Uterus (tissue), 4 donors: ENCODE data around the gene LARP1. TPM values are rescaled to one million over a fixed set of nuclear protein-coding genes. Genes with fewer than 3 reads are reported as not detected.

Experiments used
- DNase-seq, 2 donors: peaks; one replicate each; pipeline ENCODE4 v3.0.0-alpha.2; 2019 to 2020
- H3K27ac ChIP-seq, 2 donors: fragments of 200-600 bp; sonication (generic); 1 replicate in 1 of 2; 2 replicates in 1 of 2; pipeline ENCODE4 v1.5.1; 2016 to 2018
- H3K27me3 ChIP-seq, 2 donors: fragments of 200-600 bp; sonication (generic); one replicate each; pipeline ENCODE4 v1.5.1; 2018 to 2019; ENCODE audit warnings: control low read depth in 1 of 2
- H3K36me3 ChIP-seq, 2 donors: fragments of 200-600 bp; sonication (generic); one replicate each; pipeline ENCODE4 v1.5.1; 2019; ENCODE audit warnings: control low read depth in 1 of 2
- H3K4me1 ChIP-seq, 2 donors: fragments of 200-600 bp; sonication (generic); one replicate each; pipeline ENCODE4 v1.5.1; 2018 to 2019; ENCODE audit warnings: control low read depth in 1 of 2
- H3K4me3 ChIP-seq, 2 donors: fragments of 200-600 bp; sonication (generic); 1 replicate in 1 of 2; 2 replicates in 1 of 2; pipeline ENCODE4 v1.5.1; 2018 to 2019; ENCODE audit warnings: mild to moderate bottlenecking in 1 of 2
- H3K9me3 ChIP-seq, 2 donors: fragments of 200-600 bp; sonication (generic); one replicate each; pipeline ENCODE4 v1.5.1; 2019; ENCODE audit warnings: control low read depth in 1 of 2
- CTCF ChIP-seq, 4 experiments: fragments of 200-600 bp in 2 of 4; fragments of 450-650 bp in 2 of 4; sonication (generic) in 2 of 4; IDR thresholded peaks; one replicate each; pipeline ENCODE4 v1.5.1; 2016 to 2019; ENCODE audit warnings: antibody characterized with exemption in 4 of 4, mild to moderate bottlenecking in 2 of 4, moderate library complexity in 1 of 4
- POLR2A ChIP-seq, 2 donors: fragments of 450-650 bp; IDR thresholded peaks; one replicate each; pipeline ENCODE4 v1.6.1; 2016; ENCODE audit warnings: antibody characterized with exemption in 2 of 2, mild to moderate bottlenecking in 1 of 2, moderate library complexity in 1 of 2
- intact Hi-C: fragments of 100-400 bp; cut with DNase I; formaldehyde crosslinking; loops from one replicate; pipeline ENCODE4 v1.15.1; 2023; ENCODE audit warnings: low total_unique reads
- total RNA-seq, 4 donors: library from RNA; depleted of rRNA in 3 of 4; stranded (reverse); fragments of >200 nt in 3 of 4; gene quantifications; one replicate each; pipeline versions ENCODE4 v1.1.0 to v1.2.4, GENCODE V29; 2014 to 2023
- donor health status: DM: yes; HTN: yes; CAD: no.

LARP1 gene
- total RNA-seq, 4 donors from 2014 or later, result 33.3 to 202 (median 47.1) TPM

DNA sequence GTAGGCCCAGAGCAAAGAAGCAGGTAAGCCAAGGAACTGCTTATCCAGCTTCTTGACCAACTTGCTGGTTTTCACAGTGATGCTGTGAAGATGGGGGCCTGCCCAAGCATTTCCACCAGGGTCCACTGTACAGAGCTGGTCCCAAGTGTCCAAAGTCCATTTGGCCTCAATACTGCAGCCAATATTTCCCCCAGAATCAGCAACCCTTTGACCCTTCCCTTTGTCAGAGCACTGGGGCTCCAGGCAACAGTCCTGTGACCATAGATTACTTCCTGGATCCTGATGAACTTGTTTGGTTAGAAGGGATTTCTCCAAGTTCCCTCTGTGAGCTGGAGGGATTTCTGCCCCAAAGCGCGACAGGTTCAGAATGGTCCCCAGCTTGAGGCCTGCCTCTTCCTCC is 68.9 kb downstream of the LARP1 start:
- DNase-seq, result no peak
- H3K9me3 ChIP-seq, result no peaks in the 10 kb centered on the region
- no peaks in the 10 kb centered on the region for H3K27me3 ChIP-seq
- H3K36me3 ChIP-seq, result no peaks in the 10 kb centered on the region
- no peaks in the 10 kb centered on the region for H3K4me1 ChIP-seq
- no peak overlapping the region for H3K4me3 ChIP-seq
- intact Hi-C loops, result no loop called here
- TF ChIP-seq CTCF (IDR thresholded peaks at IDR 0.05), result no peak
- no peak for TF ChIP-seq POLR2A (IDR thresholded peaks at IDR 0.05)
- no peak overlapping the region for H3K27ac ChIP-seq

DNA sequence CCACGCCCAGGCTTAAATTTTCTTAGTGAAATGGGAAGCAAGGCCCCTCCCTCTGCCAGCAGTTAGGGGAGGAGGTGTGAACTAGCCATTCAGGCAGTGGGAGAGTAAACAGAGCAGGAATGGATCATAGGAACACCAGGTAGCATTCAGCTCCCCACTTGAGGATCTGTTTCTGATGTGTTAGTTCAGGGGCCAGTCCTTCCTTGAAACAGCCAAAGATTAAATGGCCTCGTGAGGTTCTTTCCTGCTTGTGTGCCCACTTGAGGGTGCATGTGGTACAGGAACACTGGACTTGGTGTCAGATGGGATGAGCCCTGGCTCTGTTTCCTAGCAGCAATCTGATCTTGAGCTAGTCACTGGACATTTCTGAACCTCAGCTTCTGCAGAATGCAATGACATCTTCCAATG is 74.0 kb downstream of the LARP1 start:
- H3K36me3 ChIP-seq, result no peaks in the 10 kb centered on the region
- intact Hi-C loops, result no loop called here

DNA sequence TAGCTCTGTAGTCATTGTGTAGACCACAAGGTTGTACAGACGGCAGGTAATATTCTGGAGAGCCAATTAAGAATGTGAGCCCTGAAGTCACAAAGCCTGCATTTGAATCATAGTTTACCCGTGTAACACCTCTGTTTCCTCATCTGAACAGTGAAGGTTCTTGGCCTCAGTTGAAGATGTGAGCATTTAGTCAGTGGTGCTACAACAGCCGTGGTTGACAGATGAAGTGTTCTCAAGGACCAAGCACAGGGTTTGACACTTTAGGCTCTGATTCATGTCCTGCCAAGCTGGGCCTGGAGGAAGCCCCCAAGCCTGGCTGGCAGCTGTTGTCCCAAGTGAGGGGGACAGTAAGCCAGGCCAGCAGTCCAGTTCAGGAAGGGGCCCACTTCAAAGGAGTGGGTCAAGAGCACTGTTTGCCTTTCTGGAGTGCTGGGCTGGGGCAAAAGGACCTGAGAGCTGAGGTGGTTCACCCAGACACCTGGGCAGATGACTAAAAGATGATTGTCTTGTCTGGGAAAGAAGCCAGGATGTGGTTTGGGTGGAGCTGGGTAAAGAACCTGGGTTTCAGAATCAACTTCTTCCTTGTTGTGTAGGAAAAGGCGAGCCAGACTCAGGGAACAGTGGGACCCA is 74.5 kb downstream of the LARP1 start:
- H3K4me3 ChIP-seq, result no peak overlapping the region
- no peaks in the 10 kb centered on the region for H3K4me1 ChIP-seq
- TF ChIP-seq POLR2A (IDR thresholded peaks at IDR 0.05), result no peak
- no peak for TF ChIP-seq CTCF (IDR thresholded peaks at IDR 0.05)
- no peak for DNase-seq
- intact Hi-C loops, result no loop called here
- H3K27me3 ChIP-seq, result no peaks in the 10 kb centered on the region
- H3K27ac ChIP-seq, result no peak overlapping the region
- no peaks in the 10 kb centered on the region for H3K9me3 ChIP-seq
- H3K36me3 ChIP-seq, result no peaks in the 10 kb centered on the region

More for the DNA sequence above, 74.0 kb downstream of the LARP1 start:
- Histone ChIP-seq H3K4me1 (no peaks in the 10 kb centered on the region), H3K27me3 (no peaks in the 10 kb centered on the region), H3K9me3 (no peaks in the 10 kb centered on the region), H3K4me3 (no peak overlapping the region), H3K27ac (no peak overlapping the region)
- TF ChIP-seq CTCF (IDR thresholded peaks at IDR 0.05) (no peak), POLR2A (IDR thresholded peaks at IDR 0.05) (no peak)
- DNase-seq, result no peak

DNA sequence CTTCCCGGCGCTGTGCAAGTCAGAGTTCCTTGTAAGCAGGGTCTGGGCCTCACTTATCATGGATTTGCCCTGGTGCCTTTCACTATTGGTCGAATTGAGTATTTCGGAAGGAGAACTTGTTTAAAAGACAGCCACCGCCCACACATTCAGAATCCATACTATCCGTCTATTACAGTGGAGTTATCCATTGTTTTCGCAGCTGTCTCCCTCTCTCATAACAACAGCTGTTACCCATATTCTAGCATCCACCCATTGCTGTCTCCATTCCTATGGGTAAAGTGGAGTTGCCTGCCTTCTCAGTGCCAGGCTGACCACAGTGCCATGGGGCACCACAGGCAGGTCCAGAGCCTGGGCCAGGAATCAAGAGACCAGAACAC is 75.0 kb downstream of the LARP1 start:
- Histone ChIP-seq H3K36me3 (no peaks in the 10 kb centered on the region), H3K4me3 (no peak overlapping the region), H3K27me3 (no peaks in the 10 kb centered on the region), H3K27ac (no peak overlapping the region), H3K9me3 (no peaks in the 10 kb centered on the region), H3K4me1 (no peaks in the 10 kb centered on the region)
- intact Hi-C loops, result no loop called here
- TF ChIP-seq POLR2A (IDR thresholded peaks at IDR 0.05), result no peak
- TF ChIP-seq CTCF (IDR thresholded peaks at IDR 0.05), result no peak
- DNase-seq, result no peak

DNA sequence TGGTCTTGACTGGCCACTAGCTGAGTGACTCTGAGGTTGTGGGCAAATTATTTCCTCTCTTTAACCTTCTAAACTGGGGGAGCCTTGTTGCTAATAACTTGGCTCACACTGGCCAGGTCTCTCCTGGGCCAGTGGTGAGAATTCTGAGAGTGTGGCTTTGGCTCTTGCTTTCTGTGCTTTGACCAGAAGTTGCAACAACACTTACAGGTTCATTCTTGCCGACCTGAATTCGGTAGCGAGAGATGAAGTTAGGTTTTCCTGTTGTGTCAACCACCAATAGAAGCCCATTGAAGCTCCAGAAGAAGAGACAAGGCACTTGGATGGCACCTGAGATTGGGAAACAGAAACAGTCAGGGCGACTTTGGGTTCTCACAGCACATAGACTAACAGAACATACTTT is 75.4 kb downstream of the LARP1 start:
- Histone ChIP-seq H3K27me3 (no peaks in the 10 kb centered on the region), H3K27ac (no peak overlapping the region), H3K36me3 (no peaks in the 10 kb centered on the region), H3K4me3 (no peak overlapping the region), H3K4me1 (no peaks in the 10 kb centered on the region), H3K9me3 (no peaks in the 10 kb centered on the region)
- intact Hi-C loops, result no loop called here
- TF ChIP-seq CTCF (IDR thresholded peaks at IDR 0.05) (no peak), POLR2A (IDR thresholded peaks at IDR 0.05) (no peak)
- DNase-seq, result no peak
